ENCODE measurements around the gene GTF2H3. TPM values are rescaled to one million over a fixed set of nuclear protein-coding genes. Genes with fewer than 3 reads are reported as not detected.

GTF2H3 gene
- total RNA-seq, 1 donor from 2014 or later, result 53.2 TPM

- no peak for DNase-seq (ENCODE audit: low spot score)
- H3K4me1 Mint-ChIP-seq (ENCODE audit: low read depth), result no peaks in the 10 kb centered on the region
- peaks cover 86% of the 10 kb centered on the region for H3K36me3 Mint-ChIP-seq (ENCODE audit: low read depth)
- H3K27ac Mint-ChIP-seq, result peak overlapping the region; percentile 22
- H3K27me3 Mint-ChIP-seq (ENCODE audit: low read depth), result no peaks in the 10 kb centered on the region
- no peaks in the 10 kb centered on the region for H3K9me3 Mint-ChIP-seq
- intact Hi-C loops (cut with micrococcal nuclease), result no loop called here
- H3K4me3 Mint-ChIP-seq (ENCODE audit: low read depth), result no peak overlapping the region
Observed at GRCh38 chr12:123614110-123614509, 19.5 kb upstream of the GTF2H3 start.

GRCh38 chr12:123614531-123614930, 19.1 kb upstream of the GTF2H3 start:
- no peaks in the 10 kb centered on the region for H3K27me3 Mint-ChIP-seq (ENCODE audit: low read depth)
- H3K4me3 Mint-ChIP-seq (ENCODE audit: low read depth), result no peak overlapping the region
- intact Hi-C loops (cut with micrococcal nuclease), result no loop called here
- peaks cover 2% of the 10 kb centered on the region for H3K4me1 Mint-ChIP-seq (ENCODE audit: low read depth)
- no peaks in the 10 kb centered on the region for H3K9me3 Mint-ChIP-seq
- no peak for DNase-seq (ENCODE audit: low spot score)
- peak overlapping the region; percentile 22 for H3K27ac Mint-ChIP-seq
- H3K36me3 Mint-ChIP-seq (ENCODE audit: low read depth), result peaks cover 85% of the 10 kb centered on the region

GRCh38 chr12:123617144-123617543, 16.5 kb upstream of the GTF2H3 start:
- Mint-ChIP-seq H3K9me3 (no peaks in the 10 kb centered on the region), H3K4me1 (ENCODE audit: low read depth) (peaks cover 2% of the 10 kb centered on the region), H3K36me3 (ENCODE audit: low read depth) (peaks cover 88% of the 10 kb centered on the region), H3K27ac (no peak overlapping the region), H3K4me3 (ENCODE audit: low read depth) (no peak overlapping the region), H3K27me3 (ENCODE audit: low read depth) (no peaks in the 10 kb centered on the region)
- intact Hi-C loops (cut with micrococcal nuclease), result no loop called here
- no peak for DNase-seq (ENCODE audit: low spot score)

GRCh38 chr12:123617580-123617979, 16.0 kb upstream of the GTF2H3 start:
- no peak overlapping the region for H3K4me3 Mint-ChIP-seq (ENCODE audit: low read depth)
- intact Hi-C loops (cut with micrococcal nuclease), result no loop called here
- H3K9me3 Mint-ChIP-seq, result no peaks in the 10 kb centered on the region
- peaks cover 2% of the 10 kb centered on the region for H3K4me1 Mint-ChIP-seq (ENCODE audit: low read depth)
- H3K36me3 Mint-ChIP-seq (ENCODE audit: low read depth), result peaks cover 88% of the 10 kb centered on the region
- no peak for DNase-seq (ENCODE audit: low spot score)
- H3K27me3 Mint-ChIP-seq (ENCODE audit: low read depth), result no peaks in the 10 kb centered on the region
- no peak overlapping the region for H3K27ac Mint-ChIP-seq

GRCh38 chr12:123621101-123621500, 12.5 kb upstream of the GTF2H3 start:
- Mint-ChIP-seq H3K27ac (no peak overlapping the region), H3K9me3 (no peaks in the 10 kb centered on the region), H3K27me3 (ENCODE audit: low read depth) (no peaks in the 10 kb centered on the region), H3K4me3 (ENCODE audit: low read depth) (no peak overlapping the region), H3K36me3 (ENCODE audit: low read depth) (peaks cover 79% of the 10 kb centered on the region), H3K4me1 (ENCODE audit: low read depth) (peaks cover 2% of the 10 kb centered on the region)
- intact Hi-C loops (cut with micrococcal nuclease), result no loop called here
- DNase-seq (ENCODE audit: low spot score), result no peak

GRCh38 chr12:123621619-123622530, 11.8 kb upstream of the GTF2H3 start:
- H3K27me3 Mint-ChIP-seq (ENCODE audit: low read depth), result no peaks in the 10 kb centered on the region
- H3K4me3 Mint-ChIP-seq (ENCODE audit: low read depth), result no peak overlapping the region
- H3K4me1 Mint-ChIP-seq (ENCODE audit: low read depth), result peaks cover 2% of the 10 kb centered on the region
- H3K9me3 Mint-ChIP-seq, result no peaks in the 10 kb centered on the region
- peaks cover 79% of the 10 kb centered on the region for H3K36me3 Mint-ChIP-seq (ENCODE audit: low read depth)
- no peak for DNase-seq (ENCODE audit: low spot score)
- intact Hi-C loops (cut with micrococcal nuclease), result no loop called here
- peak overlapping the region; percentile 42 for H3K27ac Mint-ChIP-seq

GRCh38 chr12:123634142-123634561, 523 bp downstream of the GTF2H3 start:
- H3K27me3 Mint-ChIP-seq (ENCODE audit: low read depth), result no peaks in the 10 kb centered on the region
- H3K9me3 Mint-ChIP-seq, result no peaks in the 10 kb centered on the region
- H3K36me3 Mint-ChIP-seq (ENCODE audit: low read depth), result peaks cover 35% of the 10 kb centered on the region

GRCh38 chr12:123643911-123644310, 10.3 kb downstream of the GTF2H3 start:
- DNase-seq (ENCODE audit: low spot score), result no peak
- no peak overlapping the region for H3K27ac Mint-ChIP-seq
- no peaks in the 10 kb centered on the region for H3K27me3 Mint-ChIP-seq (ENCODE audit: low read depth)
- no peaks in the 10 kb centered on the region for H3K4me1 Mint-ChIP-seq (ENCODE audit: low read depth)
- no peaks in the 10 kb centered on the region for H3K9me3 Mint-ChIP-seq
- intact Hi-C loops (cut with micrococcal nuclease), result no loop called here
- H3K4me3 Mint-ChIP-seq (ENCODE audit: low read depth), result no peak overlapping the region
- H3K36me3 Mint-ChIP-seq (ENCODE audit: low read depth), result peaks cover 39% of the 10 kb centered on the region

More at GRCh38 chr12:123634142-123634561, 523 bp downstream of the GTF2H3 start:
- intact Hi-C loops (cut with micrococcal nuclease), result loop anchor here (5.0 kb wide), 1 partner anchor 338 kb away; the partner anchor contains the start of genes CCDC92 and ZNF664
- Mint-ChIP-seq H3K4me1 (ENCODE audit: low read depth) (peaks cover 16% of the 10 kb centered on the region), H3K4me3 (ENCODE audit: low read depth) (peak overlapping the region; percentile 95), H3K27ac (peak overlapping the region; percentile 95)
- no peak for DNase-seq (ENCODE audit: low spot score)

GRCh38 chr12:123645380-123645779, 11.8 kb downstream of the GTF2H3 start:
- H3K4me3 Mint-ChIP-seq (ENCODE audit: low read depth), result no peak overlapping the region
- no peaks in the 10 kb centered on the region for H3K9me3 Mint-ChIP-seq
- H3K36me3 Mint-ChIP-seq (ENCODE audit: low read depth), result peaks cover 44% of the 10 kb centered on the region
- no peaks in the 10 kb centered on the region for H3K4me1 Mint-ChIP-seq (ENCODE audit: low read depth)
- H3K27me3 Mint-ChIP-seq (ENCODE audit: low read depth), result no peaks in the 10 kb centered on the region
- intact Hi-C loops (cut with micrococcal nuclease), result no loop called here
- no peak overlapping the region for H3K27ac Mint-ChIP-seq
- DNase-seq (ENCODE audit: low spot score), result no peak

- no peaks in the 10 kb centered on the region for H3K27me3 Mint-ChIP-seq (ENCODE audit: low read depth)
- no peak for DNase-seq (ENCODE audit: low spot score)
- H3K36me3 Mint-ChIP-seq (ENCODE audit: low read depth), result peaks cover 46% of the 10 kb centered on the region
- H3K4me1 Mint-ChIP-seq (ENCODE audit: low read depth), result no peaks in the 10 kb centered on the region
- no peak overlapping the region for H3K27ac Mint-ChIP-seq
- intact Hi-C loops (cut with micrococcal nuclease), result no loop called here
- no peak overlapping the region for H3K4me3 Mint-ChIP-seq (ENCODE audit: low read depth)
- H3K9me3 Mint-ChIP-seq, result no peaks in the 10 kb centered on the region
Observed at GRCh38 chr12:123645878-123646277, 12.2 kb downstream of the GTF2H3 start.

GRCh38 chr12:123648401-123648800, 14.8 kb downstream of the GTF2H3 start:
- no peaks in the 10 kb centered on the region for H3K4me1 Mint-ChIP-seq (ENCODE audit: low read depth)
- H3K27ac Mint-ChIP-seq, result no peak overlapping the region
- H3K36me3 Mint-ChIP-seq (ENCODE audit: low read depth), result peaks cover 54% of the 10 kb centered on the region
- no peaks in the 10 kb centered on the region for H3K9me3 Mint-ChIP-seq
- no peak for DNase-seq (ENCODE audit: low spot score)
- intact Hi-C loops (cut with micrococcal nuclease), result no loop called here
- no peaks in the 10 kb centered on the region for H3K27me3 Mint-ChIP-seq (ENCODE audit: low read depth)
- H3K4me3 Mint-ChIP-seq (ENCODE audit: low read depth), result no peak overlapping the region

- peaks cover 59% of the 10 kb centered on the region for H3K36me3 Mint-ChIP-seq (ENCODE audit: low read depth)
- intact Hi-C loops (cut with micrococcal nuclease), result no loop called here
- H3K4me3 Mint-ChIP-seq (ENCODE audit: low read depth), result no peak overlapping the region
- H3K27ac Mint-ChIP-seq, result no peak overlapping the region
- H3K27me3 Mint-ChIP-seq (ENCODE audit: low read depth), result no peaks in the 10 kb centered on the region
- H3K9me3 Mint-ChIP-seq, result no peaks in the 10 kb centered on the region
- DNase-seq (ENCODE audit: low spot score), result no peak
- no peaks in the 10 kb centered on the region for H3K4me1 Mint-ChIP-seq (ENCODE audit: low read depth)
Observed at GRCh38 chr12:123654129-123654701, 20.6 kb downstream of the GTF2H3 start.

- Mint-ChIP-seq H3K36me3 (ENCODE audit: low read depth) (peaks cover 60% of the 10 kb centered on the region), H3K27ac (no peak overlapping the region), H3K4me3 (ENCODE audit: low read depth) (no peak overlapping the region), H3K4me1 (ENCODE audit: low read depth) (no peaks in the 10 kb centered on the region), H3K27me3 (ENCODE audit: low read depth) (no peaks in the 10 kb centered on the region), H3K9me3 (no peaks in the 10 kb centered on the region)
- DNase-seq (ENCODE audit: low spot score), result no peak
- intact Hi-C loops (cut with micrococcal nuclease), result no loop called here
Observed at GRCh38 chr12:123655420-123655819, 21.8 kb downstream of the GTF2H3 start.
